ENCODE measurements around the gene FAXC. TPM values are rescaled to one million over a fixed set of nuclear protein-coding genes. Genes with fewer than 3 reads are reported as not detected.

The FAXC gene
- total RNA-seq, 4 donors from 2014 or later = under 0.01 to 6.6 (median 2.1) TPM

GRCh38 chr6:99359800-99360199, 10.3 kb upstream of the FAXC start:
- Histone ChIP-seq H3K9me3 (no peaks in the 10 kb centered on the region), H3K36me3 (no peaks in the 10 kb centered on the region), H3K27ac (no peak overlapping the region), H3K4me3 (no peak overlapping the region), H3K27me3 (no peaks in the 10 kb centered on the region), H3K4me1 (no peaks in the 10 kb centered on the region)
- TF ChIP-seq POLR2A (IDR thresholded peaks at IDR 0.05) = no peak
- no peak for TF ChIP-seq CTCF (IDR thresholded peaks at IDR 0.05)
- DNase-seq = no peak

GRCh38 chr6:99356641-99357040, 7.2 kb upstream of the FAXC start:
- Histone ChIP-seq H3K4me1 (no peaks in the 10 kb centered on the region), H3K4me3 (no peak overlapping the region), H3K36me3 (no peaks in the 10 kb centered on the region), H3K27ac (no peak overlapping the region), H3K27me3 (no peaks in the 10 kb centered on the region), H3K9me3 (no peaks in the 10 kb centered on the region)
- no peak for TF ChIP-seq CTCF (IDR thresholded peaks at IDR 0.05)
- no peak for TF ChIP-seq POLR2A (IDR thresholded peaks at IDR 0.05)
- no peak for DNase-seq

- no peak overlapping the region for H3K27ac ChIP-seq
Measured at GRCh38 chr6:99354983-99355382, 5.5 kb upstream of the FAXC start.

GRCh38 chr6:99353126-99353525, 3.7 kb upstream of the FAXC start:
- Histone ChIP-seq H3K9me3 (no peaks in the 10 kb centered on the region), H3K4me1 (peaks cover 0 to 8% (median 0%) of the 10 kb centered on the region in 4 donors)

More at GRCh38 chr6:99354983-99355382, 5.5 kb upstream of the FAXC start:
- Histone ChIP-seq H3K4me3 (no peak overlapping the region), H3K27me3 (no peaks in the 10 kb centered on the region), H3K4me1 (peaks cover 0 to 2% (median 0%) of the 10 kb centered on the region in 4 donors), H3K9me3 (no peaks in the 10 kb centered on the region), H3K36me3 (no peaks in the 10 kb centered on the region)
- DNase-seq = no peak
- TF ChIP-seq POLR2A (IDR thresholded peaks at IDR 0.05) (no peak), CTCF (IDR thresholded peaks at IDR 0.05) (no peak)

GRCh38 chr6:99350573-99350972, 1.1 kb upstream of the FAXC start:
- Histone ChIP-seq H3K4me1 (peaks cover 0 to 8% (median 0%) of the 10 kb centered on the region in 4 donors), H3K9me3 (no peaks in the 10 kb centered on the region), H3K36me3 (no peaks in the 10 kb centered on the region), H3K27ac (no peak overlapping the region), H3K4me3 (no peak overlapping the region), H3K27me3 (peaks cover 0 to 8% of the 10 kb centered on the region in 2 donors)
- TF ChIP-seq POLR2A (IDR thresholded peaks at IDR 0.05) (no peak), CTCF (IDR thresholded peaks at IDR 0.05) (no peak)
- DNase-seq = no peak

More at GRCh38 chr6:99353126-99353525, 3.7 kb upstream of the FAXC start:
- no peak for TF ChIP-seq POLR2A (IDR thresholded peaks at IDR 0.05)
- TF ChIP-seq CTCF (IDR thresholded peaks at IDR 0.05) = no peak
- H3K27me3 ChIP-seq = peaks cover 0 to 8% of the 10 kb centered on the region in 2 donors
- H3K4me3 ChIP-seq = no peak overlapping the region
- H3K27ac ChIP-seq = no peak overlapping the region
- no peak for DNase-seq
- H3K36me3 ChIP-seq = no peaks in the 10 kb centered on the region
